Measurements from ENCODE around the gene MLLT6. TPM values are rescaled to one million over a fixed set of nuclear protein-coding genes. Genes with fewer than 3 reads are reported as not detected.

Gene MLLT6
- total and polyA plus RNA-seq, 2 of the 13 experiments (the other 11 are each of a cell fraction or from before 2014, with no cell fraction given): 50.7 to 69.5 TPM

GRCh38 chr17:38702166-38702915 lies 2.7 kb upstream of the MLLT6 start (continued):
- TF ChIP-seq ATF2 (CRISPR knock-in tag; IDR thresholded peaks at IDR 0.05) (peak; percentile 63), ZNF788 (CRISPR knock-in tag; IDR thresholded peaks at IDR 0.05; ENCODE audit: borderline replicate concordance) (peak; percentile 78), ZNF878 (CRISPR knock-in tag; IDR thresholded peaks at IDR 0.05) (peak; percentile 57; the same call in 1 of the 2 replicates), AKAP8 (CRISPR knock-in tag; IDR thresholded peaks at IDR 0.05) (peak; percentile 95), CHD4 (IDR thresholded peaks at IDR 0.05; ENCODE audit: borderline replicate concordance, low read length) (no peak), ZNF30 (CRISPR knock-in tag; IDR thresholded peaks at IDR 0.05) (no peak), MXD3 (CRISPR knock-in tag; IDR thresholded peaks at IDR 0.05) (peak; percentile 78), TSC22D2 (CRISPR knock-in tag; IDR thresholded peaks at IDR 0.05; ENCODE audit: borderline replicate concordance) (0 out of 2 replicates have a peak, but pooled peaks have one; percentile 18), SALL1 (CRISPR knock-in tag; IDR thresholded peaks at IDR 0.05) (peak; percentile 86), SNAPC2 (CRISPR knock-in tag; IDR thresholded peaks at IDR 0.05) (0 out of 2 replicates have a peak, but pooled peaks have one; percentile 15), ISX (CRISPR knock-in tag; conservative IDR thresholded peaks at IDR 0.05) (no peak), ZNF563 (CRISPR knock-in tag; IDR thresholded peaks at IDR 0.05) (peak; percentile 71), FIP1L1 (IDR thresholded peaks at IDR 0.05; ENCODE audit: borderline replicate concordance, insufficient read depth, low read depth, low read length) (no peak), ZNF382 (CRISPR knock-in tag; IDR thresholded peaks at IDR 0.05; ENCODE audit: borderline replicate concordance) (no peak), PCBP2 (optimal IDR thresholded peaks at IDR 0.05; ENCODE audit: low read depth, low read length, poor library complexity, severe bottlenecking) (no peak), REPIN1 (CRISPR knock-in tag; IDR thresholded peaks at IDR 0.05; ENCODE audit: borderline replicate concordance, low read depth) (0 out of 2 replicates have a peak, but pooled peaks have one; percentile 37), RAD21 (CRISPR knock-in tag; IDR thresholded peaks at IDR 0.05) (peak; percentile 23; the same call in 1 of the 2 replicates)
- TF ChIP-seq, protein P1, sequence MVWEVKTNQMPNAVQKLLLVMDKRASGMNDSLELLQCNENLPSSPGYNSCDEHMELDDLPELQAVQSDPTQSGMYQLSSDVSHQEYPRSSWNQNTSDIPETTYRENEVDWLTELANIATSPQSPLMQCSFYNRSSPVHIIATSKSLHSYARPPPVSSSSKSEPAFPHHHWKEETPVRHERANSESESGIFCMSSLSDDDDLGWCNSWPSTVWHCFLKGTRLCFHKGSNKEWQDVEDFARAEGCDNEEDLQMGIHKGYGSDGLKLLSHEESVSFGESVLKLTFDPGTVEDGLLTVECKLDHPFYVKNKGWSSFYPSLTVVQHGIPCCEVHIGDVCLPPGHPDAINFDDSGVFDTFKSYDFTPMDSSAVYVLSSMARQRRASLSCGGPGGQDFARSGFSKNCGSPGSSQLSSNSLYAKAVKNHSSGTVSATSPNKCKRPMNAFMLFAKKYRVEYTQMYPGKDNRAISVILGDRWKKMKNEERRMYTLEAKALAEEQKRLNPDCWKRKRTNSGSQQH (CRISPR knock-in tag; IDR thresholded peaks at IDR 0.05; ENCODE audit: low read depth): peak; percentile 40; the same call in 1 of the 2 replicates
- TF ChIP-seq, protein P2, sequence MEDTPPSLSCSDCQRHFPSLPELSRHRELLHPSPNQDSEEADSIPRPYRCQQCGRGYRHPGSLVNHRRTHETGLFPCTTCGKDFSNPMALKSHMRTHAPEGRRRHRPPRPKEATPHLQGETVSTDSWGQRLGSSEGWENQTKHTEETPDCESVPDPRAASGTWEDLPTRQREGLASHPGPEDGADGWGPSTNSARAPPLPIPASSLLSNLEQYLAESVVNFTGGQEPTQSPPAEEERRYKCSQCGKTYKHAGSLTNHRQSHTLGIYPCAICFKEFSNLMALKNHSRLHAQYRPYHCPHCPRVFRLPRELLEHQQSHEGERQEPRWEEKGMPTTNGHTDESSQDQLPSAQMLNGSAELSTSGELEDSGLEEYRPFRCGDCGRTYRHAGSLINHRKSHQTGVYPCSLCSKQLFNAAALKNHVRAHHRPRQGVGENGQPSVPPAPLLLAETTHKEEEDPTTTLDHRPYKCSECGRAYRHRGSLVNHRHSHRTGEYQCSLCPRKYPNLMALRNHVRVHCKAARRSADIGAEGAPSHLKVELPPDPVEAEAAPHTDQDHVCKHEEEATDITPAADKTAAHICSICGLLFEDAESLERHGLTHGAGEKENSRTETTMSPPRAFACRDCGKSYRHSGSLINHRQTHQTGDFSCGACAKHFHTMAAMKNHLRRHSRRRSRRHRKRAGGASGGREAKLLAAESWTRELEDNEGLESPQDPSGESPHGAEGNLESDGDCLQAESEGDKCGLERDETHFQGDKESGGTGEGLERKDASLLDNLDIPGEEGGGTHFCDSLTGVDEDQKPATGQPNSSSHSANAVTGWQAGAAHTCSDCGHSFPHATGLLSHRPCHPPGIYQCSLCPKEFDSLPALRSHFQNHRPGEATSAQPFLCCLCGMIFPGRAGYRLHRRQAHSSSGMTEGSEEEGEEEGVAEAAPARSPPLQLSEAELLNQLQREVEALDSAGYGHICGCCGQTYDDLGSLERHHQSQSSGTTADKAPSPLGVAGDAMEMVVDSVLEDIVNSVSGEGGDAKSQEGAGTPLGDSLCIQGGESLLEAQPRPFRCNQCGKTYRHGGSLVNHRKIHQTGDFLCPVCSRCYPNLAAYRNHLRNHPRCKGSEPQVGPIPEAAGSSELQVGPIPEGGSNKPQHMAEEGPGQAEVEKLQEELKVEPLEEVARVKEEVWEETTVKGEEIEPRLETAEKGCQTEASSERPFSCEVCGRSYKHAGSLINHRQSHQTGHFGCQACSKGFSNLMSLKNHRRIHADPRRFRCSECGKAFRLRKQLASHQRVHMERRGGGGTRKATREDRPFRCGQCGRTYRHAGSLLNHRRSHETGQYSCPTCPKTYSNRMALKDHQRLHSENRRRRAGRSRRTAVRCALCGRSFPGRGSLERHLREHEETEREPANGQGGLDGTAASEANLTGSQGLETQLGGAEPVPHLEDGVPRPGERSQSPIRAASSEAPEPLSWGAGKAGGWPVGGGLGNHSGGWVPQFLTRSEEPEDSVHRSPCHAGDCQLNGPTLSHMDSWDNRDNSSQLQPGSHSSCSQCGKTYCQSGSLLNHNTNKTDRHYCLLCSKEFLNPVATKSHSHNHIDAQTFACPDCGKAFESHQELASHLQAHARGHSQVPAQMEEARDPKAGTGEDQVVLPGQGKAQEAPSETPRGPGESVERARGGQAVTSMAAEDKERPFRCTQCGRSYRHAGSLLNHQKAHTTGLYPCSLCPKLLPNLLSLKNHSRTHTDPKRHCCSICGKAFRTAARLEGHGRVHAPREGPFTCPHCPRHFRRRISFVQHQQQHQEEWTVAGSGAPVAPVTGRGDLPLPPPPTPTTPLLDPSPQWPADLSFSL (CRISPR knock-in tag; IDR thresholded peaks at IDR 0.05): no peak; the same call in 1 of the 2 replicates

Data from HepG2 (cell line).